ENCODE measurements around the gene GLO1. TPM values are rescaled to one million over a fixed set of nuclear protein-coding genes. Genes with fewer than 3 reads are reported as not detected.

Gene GLO1
- total RNA-seq, 1 experiment from 2014 or later, result 125 TPM

DNA sequence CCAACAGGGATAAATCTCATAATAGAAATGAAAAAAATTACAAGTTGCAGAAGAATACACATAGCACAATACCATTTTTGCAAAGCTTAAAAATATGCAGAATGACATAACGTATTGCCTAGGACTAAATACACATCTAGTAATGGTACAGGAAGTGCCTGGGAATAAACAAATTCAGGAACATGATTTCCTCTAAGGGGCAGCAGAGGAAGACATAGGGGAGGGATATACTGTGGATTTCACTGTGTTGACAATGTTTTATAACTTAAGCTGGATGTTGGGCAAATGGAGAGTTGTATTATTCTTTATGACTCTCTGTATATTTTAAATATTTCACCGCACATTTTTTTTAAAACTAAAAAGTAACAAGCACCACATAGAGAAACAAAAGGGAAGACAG is 5.6 kb upstream of the GLO1 start:
- POLR2A ChIA-PET, result no interaction called here
- intact Hi-C loops (cut with micrococcal nuclease; ENCODE audit: unreplicated experiment), result no loop called here

DNA sequence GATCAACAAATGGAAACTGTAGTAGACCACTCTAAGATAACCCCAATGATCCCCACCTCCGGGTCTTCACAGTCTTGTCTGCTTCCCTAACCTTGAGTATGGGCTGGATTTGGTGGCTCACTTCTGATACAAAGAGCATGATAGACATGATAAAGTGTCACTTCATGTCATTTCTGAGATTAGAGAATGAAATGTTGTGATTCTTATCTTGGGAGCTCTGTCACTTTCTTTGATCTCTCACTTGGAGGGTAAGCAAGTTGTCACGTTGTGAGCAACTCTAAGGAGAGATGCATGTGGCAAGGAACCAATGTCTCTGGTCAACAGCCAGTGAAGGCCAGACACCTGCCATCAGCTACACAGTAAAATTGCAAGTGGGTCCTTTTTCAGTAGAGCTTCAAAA is 3.0 kb upstream of the GLO1 start:
- no peaks in the 10 kb centered on the region for H3K4me1 ChIP-seq (ENCODE audit: control insufficient read depth, insufficient read depth, low read length)
- TF ChIP-seq, protein P1, sequence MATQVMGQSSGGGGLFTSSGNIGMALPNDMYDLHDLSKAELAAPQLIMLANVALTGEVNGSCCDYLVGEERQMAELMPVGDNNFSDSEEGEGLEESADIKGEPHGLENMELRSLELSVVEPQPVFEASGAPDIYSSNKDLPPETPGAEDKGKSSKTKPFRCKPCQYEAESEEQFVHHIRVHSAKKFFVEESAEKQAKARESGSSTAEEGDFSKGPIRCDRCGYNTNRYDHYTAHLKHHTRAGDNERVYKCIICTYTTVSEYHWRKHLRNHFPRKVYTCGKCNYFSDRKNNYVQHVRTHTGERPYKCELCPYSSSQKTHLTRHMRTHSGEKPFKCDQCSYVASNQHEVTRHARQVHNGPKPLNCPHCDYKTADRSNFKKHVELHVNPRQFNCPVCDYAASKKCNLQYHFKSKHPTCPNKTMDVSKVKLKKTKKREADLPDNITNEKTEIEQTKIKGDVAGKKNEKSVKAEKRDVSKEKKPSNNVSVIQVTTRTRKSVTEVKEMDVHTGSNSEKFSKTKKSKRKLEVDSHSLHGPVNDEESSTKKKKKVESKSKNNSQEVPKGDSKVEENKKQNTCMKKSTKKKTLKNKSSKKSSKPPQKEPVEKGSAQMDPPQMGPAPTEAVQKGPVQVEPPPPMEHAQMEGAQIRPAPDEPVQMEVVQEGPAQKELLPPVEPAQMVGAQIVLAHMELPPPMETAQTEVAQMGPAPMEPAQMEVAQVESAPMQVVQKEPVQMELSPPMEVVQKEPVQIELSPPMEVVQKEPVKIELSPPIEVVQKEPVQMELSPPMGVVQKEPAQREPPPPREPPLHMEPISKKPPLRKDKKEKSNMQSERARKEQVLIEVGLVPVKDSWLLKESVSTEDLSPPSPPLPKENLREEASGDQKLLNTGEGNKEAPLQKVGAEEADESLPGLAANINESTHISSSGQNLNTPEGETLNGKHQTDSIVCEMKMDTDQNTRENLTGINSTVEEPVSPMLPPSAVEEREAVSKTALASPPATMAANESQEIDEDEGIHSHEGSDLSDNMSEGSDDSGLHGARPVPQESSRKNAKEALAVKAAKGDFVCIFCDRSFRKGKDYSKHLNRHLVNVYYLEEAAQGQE (IDR thresholded peaks at IDR 0.05; ENCODE audit: insufficient read depth in 1 of 2, low read depth in 2 of 2, low read length in 1 of 2), result no peak
- TF ChIP-seq TCF7L2 (IDR thresholded peaks at IDR 0.05; ENCODE audit: low read depth, low read length) (no peak), POLR2AphosphoS5 (IDR thresholded peaks at IDR 0.05; ENCODE audit: low read depth, low read length) (no peak), SIN3A (IDR thresholded peaks at IDR 0.05; ENCODE audit: borderline replicate concordance, insufficient read depth, low read depth, low read length) (no peak)
- TF ChIP-seq, protein P2, sequence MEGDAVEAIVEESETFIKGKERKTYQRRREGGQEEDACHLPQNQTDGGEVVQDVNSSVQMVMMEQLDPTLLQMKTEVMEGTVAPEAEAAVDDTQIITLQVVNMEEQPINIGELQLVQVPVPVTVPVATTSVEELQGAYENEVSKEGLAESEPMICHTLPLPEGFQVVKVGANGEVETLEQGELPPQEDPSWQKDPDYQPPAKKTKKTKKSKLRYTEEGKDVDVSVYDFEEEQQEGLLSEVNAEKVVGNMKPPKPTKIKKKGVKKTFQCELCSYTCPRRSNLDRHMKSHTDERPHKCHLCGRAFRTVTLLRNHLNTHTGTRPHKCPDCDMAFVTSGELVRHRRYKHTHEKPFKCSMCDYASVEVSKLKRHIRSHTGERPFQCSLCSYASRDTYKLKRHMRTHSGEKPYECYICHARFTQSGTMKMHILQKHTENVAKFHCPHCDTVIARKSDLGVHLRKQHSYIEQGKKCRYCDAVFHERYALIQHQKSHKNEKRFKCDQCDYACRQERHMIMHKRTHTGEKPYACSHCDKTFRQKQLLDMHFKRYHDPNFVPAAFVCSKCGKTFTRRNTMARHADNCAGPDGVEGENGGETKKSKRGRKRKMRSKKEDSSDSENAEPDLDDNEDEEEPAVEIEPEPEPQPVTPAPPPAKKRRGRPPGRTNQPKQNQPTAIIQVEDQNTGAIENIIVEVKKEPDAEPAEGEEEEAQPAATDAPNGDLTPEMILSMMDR (IDR thresholded peaks at IDR 0.05), result no peak
- POLR2A ChIA-PET, result no interaction called here
- CTCF ChIA-PET, result no interaction called here
- intact Hi-C loops (cut with micrococcal nuclease; ENCODE audit: unreplicated experiment) (no loop called here), in situ Hi-C loops (cut with HindIII; ENCODE audit: low pct_unique_long_range_greater_than_20kb, low sequenced_read_pairs) (no loop called here)
- ATAC-seq (no peak), DNase-seq (ENCODE audit: low read depth, low spot score) (no peak)
- no peak overlapping the region for H3K27ac ChIP-seq (ENCODE audit: low read length)
- no TSS peak for BruUV-seq (replicated peaks)
- H3K4me3 ChIP-seq (ENCODE audit: low read depth in 2 of 2, low read length in 2 of 2), result no peak overlapping the region
- H3K9me3 ChIP-seq (ENCODE audit: control insufficient read depth, insufficient read depth, low read depth, low read length), result no peaks in the 10 kb centered on the region
- H3K36me3 ChIP-seq (ENCODE audit: control insufficient read depth, insufficient read depth, low read length), result no peaks in the 10 kb centered on the region
- H3K27me3 ChIP-seq (ENCODE audit: control insufficient read depth, insufficient read depth, low read length), result peaks cover 2% of the 10 kb centered on the region; the same call in 1 of the 2 replicates

More for the DNA sequence above, 5.6 kb upstream of the GLO1 start:
- Histone ChIP-seq H3K27ac (ENCODE audit: low read length) (no peak overlapping the region), H3K27me3 (ENCODE audit: control insufficient read depth, insufficient read depth, low read length) (peaks cover 4% of the 10 kb centered on the region; the same call in 1 of the 2 replicates), H3K36me3 (ENCODE audit: control insufficient read depth, insufficient read depth, low read length) (no peaks in the 10 kb centered on the region), H3K4me1 (ENCODE audit: control insufficient read depth, insufficient read depth, low read length) (no peaks in the 10 kb centered on the region), H3K9me3 (ENCODE audit: control insufficient read depth, insufficient read depth, low read depth, low read length) (no peaks in the 10 kb centered on the region), H3K4me3 (ENCODE audit: low read depth in 2 of 2, low read length in 2 of 2) (no peak overlapping the region)
- ATAC-seq (no peak), DNase-seq (ENCODE audit: low read depth, low spot score) (no peak)
- BruUV-seq (replicated peaks), result no TSS peak
- CTCF ChIA-PET, result no interaction called here
- in situ Hi-C loops (cut with HindIII; ENCODE audit: low pct_unique_long_range_greater_than_20kb, low sequenced_read_pairs), result no loop called here
- TF ChIP-seq, protein P1 (IDR thresholded peaks at IDR 0.05; ENCODE audit: insufficient read depth in 1 of 2, low read depth in 2 of 2, low read length in 1 of 2), result no peak
- TF ChIP-seq TCF7L2 (IDR thresholded peaks at IDR 0.05; ENCODE audit: low read depth, low read length), result no peak
- no peak for TF ChIP-seq POLR2AphosphoS5 (IDR thresholded peaks at IDR 0.05; ENCODE audit: low read depth, low read length)
- no peak for TF ChIP-seq SIN3A (IDR thresholded peaks at IDR 0.05; ENCODE audit: borderline replicate concordance, insufficient read depth, low read depth, low read length)

Measured in Panc1 (cell line).